ENCODE measurements around the gene STARD9. TPM values are rescaled to one million over a fixed set of nuclear protein-coding genes. Genes with fewer than 3 reads are reported as not detected.

Gene STARD9
- total RNA-seq, 1 experiment from 2014 or later = 5.0 TPM

DNA sequence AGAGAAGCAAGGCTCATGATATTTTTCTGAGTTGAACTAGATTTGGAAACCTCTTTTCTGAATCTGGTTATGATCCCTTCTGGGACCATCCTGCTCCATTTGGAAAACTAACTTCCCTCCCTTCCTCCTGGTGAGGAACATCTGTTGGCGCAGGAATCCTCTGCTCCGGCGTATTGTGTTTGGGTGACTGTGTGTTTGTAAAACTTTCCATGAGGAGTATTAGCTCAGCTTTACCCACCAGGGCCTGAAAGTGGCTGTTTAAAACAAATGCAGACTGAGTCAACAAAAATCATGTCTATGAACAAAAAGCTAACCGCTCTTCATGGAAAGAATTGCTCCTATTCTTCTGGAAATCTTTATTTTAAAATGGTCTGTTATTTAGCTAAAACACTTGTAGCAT, 17.7 kb downstream of the STARD9 start:
- BruUV-seq (replicated peaks) = no TSS peak
- Histone ChIP-seq H3K4me3 (replicated peaks in 1 of 2; ENCODE audit: low read depth in 1 of 2, low read length in 2 of 2) (no peak overlapping the region), H3K27ac (ENCODE audit: low read depth, low read length) (no peak overlapping the region), H3K9me3 (ENCODE audit: control insufficient read depth in 1 of 2, insufficient read depth in 1 of 2, low read depth in 1 of 2, low read length in 2 of 2) (no peaks in the 10 kb centered on the region), H2AFZ (ENCODE audit: low read depth, low read length, poor library complexity, severe bottlenecking) (no peak overlapping the region), H3K9me2 (ENCODE audit: insufficient read depth) (no peaks in the 10 kb centered on the region), H3K79me2 (ENCODE audit: insufficient read depth, low read length) (no peaks in the 10 kb centered on the region), H3K4me2 (ENCODE audit: low read length) (no peak overlapping the region), H3K4me1 (ENCODE audit: control insufficient read depth in 1 of 2, insufficient read depth in 2 of 2, low read length in 2 of 2) (peaks cover 0 to 4% of the 10 kb centered on the region in 2 experiments; a peak in 2 of 4 replicates), H3K9ac (ENCODE audit: low read length) (no peak overlapping the region), H3K27me3 (ENCODE audit: insufficient read depth, low read length) (no peaks in the 10 kb centered on the region), H4K20me1 (ENCODE audit: insufficient read depth) (no peaks in the 10 kb centered on the region), H3K36me3 (ENCODE audit: control insufficient read depth in 1 of 2, insufficient read depth in 2 of 2, low read length in 2 of 2) (no peaks in the 10 kb centered on the region)
- ATAC-seq (no peak), DNase-seq (ENCODE audit: low read depth, low spot score) (no peak)
- CTCF ChIA-PET = no interaction called here
- POLR2A ChIA-PET = interaction anchor here (0.7 kb wide), 1 partner anchor 18 kb away, joined by 3 read pairs; the partner anchor contains the start of gene STARD9
- TF ChIP-seq, protein P1, sequence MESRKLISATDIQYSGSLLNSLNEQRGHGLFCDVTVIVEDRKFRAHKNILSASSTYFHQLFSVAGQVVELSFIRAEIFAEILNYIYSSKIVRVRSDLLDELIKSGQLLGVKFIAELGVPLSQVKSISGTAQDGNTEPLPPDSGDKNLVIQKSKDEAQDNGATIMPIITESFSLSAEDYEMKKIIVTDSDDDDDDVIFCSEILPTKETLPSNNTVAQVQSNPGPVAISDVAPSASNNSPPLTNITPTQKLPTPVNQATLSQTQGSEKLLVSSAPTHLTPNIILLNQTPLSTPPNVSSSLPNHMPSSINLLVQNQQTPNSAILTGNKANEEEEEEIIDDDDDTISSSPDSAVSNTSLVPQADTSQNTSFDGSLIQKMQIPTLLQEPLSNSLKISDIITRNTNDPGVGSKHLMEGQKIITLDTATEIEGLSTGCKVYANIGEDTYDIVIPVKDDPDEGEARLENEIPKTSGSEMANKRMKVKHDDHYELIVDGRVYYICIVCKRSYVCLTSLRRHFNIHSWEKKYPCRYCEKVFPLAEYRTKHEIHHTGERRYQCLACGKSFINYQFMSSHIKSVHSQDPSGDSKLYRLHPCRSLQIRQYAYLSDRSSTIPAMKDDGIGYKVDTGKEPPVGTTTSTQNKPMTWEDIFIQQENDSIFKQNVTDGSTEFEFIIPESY (IDR thresholded peaks at IDR 0.05; ENCODE audit: extremely low read depth, insufficient replicate concordance, low read length) = no peak
- TF ChIP-seq ZNF274 (IDR thresholded peaks at IDR 0.05; ENCODE audit: low read depth, low read length) = no peak
- TF ChIP-seq CEBPB (IDR thresholded peaks at IDR 0.05; ENCODE audit: low read depth) = no peak
- no peak for TF ChIP-seq JUND (IDR thresholded peaks at IDR 0.05)
- no peak for TF ChIP-seq EZH2phosphoT487 (IDR thresholded peaks at IDR 0.05; ENCODE audit: borderline replicate concordance)
- TF ChIP-seq SP1 (IDR thresholded peaks at IDR 0.05; ENCODE audit: low read depth) = no peak
- no peak for TF ChIP-seq ZFX (IDR thresholded peaks at IDR 0.05)
- no peak for TF ChIP-seq SIN3A (IDR thresholded peaks at IDR 0.05; ENCODE audit: low read depth)
- intact Hi-C loops (cut with micrococcal nuclease) = no loop called here
- RAD21 ChIA-PET (ENCODE audit: low non-redundant PET in 1 of 2, low total read pairs in 2 of 2, uncharacterized antibody in 2 of 2, unreplicated experiment in 2 of 2) = no interaction called here

DNA sequence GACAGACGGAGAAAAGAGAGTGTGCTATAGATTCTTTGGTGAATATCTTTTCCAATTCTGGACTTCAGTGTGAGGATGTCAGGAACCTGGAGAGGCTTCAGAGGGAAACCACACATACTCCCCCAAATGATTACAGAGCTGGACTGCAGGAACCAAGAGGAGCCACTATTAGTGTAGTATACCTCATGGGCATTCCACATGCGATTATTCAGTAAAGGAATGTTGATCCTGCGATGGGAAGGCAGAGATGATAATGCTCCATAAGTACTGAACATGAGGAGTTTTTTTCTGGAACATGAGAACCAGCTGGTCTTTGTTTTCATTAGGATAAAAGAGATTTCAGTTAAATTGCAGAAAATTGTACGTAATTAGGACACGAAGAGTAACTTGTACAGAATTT, 18.7 kb downstream of the STARD9 start:
- Histone ChIP-seq H3K9me3 (ENCODE audit: control insufficient read depth in 1 of 2, insufficient read depth in 1 of 2, low read depth in 1 of 2, low read length in 2 of 2) (no peaks in the 10 kb centered on the region), H3K27ac (ENCODE audit: low read depth, low read length) (no peak overlapping the region), H3K4me3 (replicated peaks in 1 of 2; ENCODE audit: low read depth in 1 of 2, low read length in 2 of 2) (no peak overlapping the region), H3K9me2 (ENCODE audit: insufficient read depth) (no peaks in the 10 kb centered on the region), H3K4me2 (ENCODE audit: low read length) (no peak overlapping the region), H3K4me1 (ENCODE audit: control insufficient read depth in 1 of 2, insufficient read depth in 2 of 2, low read length in 2 of 2) (peaks cover 0 to 4% of the 10 kb centered on the region in 2 experiments; a peak in 2 of 4 replicates), H3K27me3 (ENCODE audit: insufficient read depth, low read length) (no peaks in the 10 kb centered on the region), H2AFZ (ENCODE audit: low read depth, low read length, poor library complexity, severe bottlenecking) (no peak overlapping the region), H3K79me2 (ENCODE audit: insufficient read depth, low read length) (no peaks in the 10 kb centered on the region), H3K9ac (ENCODE audit: low read length) (no peak overlapping the region), H4K20me1 (ENCODE audit: insufficient read depth) (no peaks in the 10 kb centered on the region), H3K36me3 (ENCODE audit: control insufficient read depth in 1 of 2, insufficient read depth in 2 of 2, low read length in 2 of 2) (no peaks in the 10 kb centered on the region)
- BruUV-seq (replicated peaks) = no TSS peak
- ChIA-PET CTCF (no interaction called here), POLR2A (interaction anchor here (0.7 kb wide), 1 partner anchor 13 kb away, joined by 3 read pairs; no protein-coding TSS in a partner anchor), RAD21 (ENCODE audit: low non-redundant PET in 1 of 2, low total read pairs in 2 of 2, uncharacterized antibody in 2 of 2, unreplicated experiment in 2 of 2) (no interaction called here)
- DNase-seq (ENCODE audit: low read depth, low spot score) (no peak), ATAC-seq (no peak)
- TF ChIP-seq, protein P2, sequence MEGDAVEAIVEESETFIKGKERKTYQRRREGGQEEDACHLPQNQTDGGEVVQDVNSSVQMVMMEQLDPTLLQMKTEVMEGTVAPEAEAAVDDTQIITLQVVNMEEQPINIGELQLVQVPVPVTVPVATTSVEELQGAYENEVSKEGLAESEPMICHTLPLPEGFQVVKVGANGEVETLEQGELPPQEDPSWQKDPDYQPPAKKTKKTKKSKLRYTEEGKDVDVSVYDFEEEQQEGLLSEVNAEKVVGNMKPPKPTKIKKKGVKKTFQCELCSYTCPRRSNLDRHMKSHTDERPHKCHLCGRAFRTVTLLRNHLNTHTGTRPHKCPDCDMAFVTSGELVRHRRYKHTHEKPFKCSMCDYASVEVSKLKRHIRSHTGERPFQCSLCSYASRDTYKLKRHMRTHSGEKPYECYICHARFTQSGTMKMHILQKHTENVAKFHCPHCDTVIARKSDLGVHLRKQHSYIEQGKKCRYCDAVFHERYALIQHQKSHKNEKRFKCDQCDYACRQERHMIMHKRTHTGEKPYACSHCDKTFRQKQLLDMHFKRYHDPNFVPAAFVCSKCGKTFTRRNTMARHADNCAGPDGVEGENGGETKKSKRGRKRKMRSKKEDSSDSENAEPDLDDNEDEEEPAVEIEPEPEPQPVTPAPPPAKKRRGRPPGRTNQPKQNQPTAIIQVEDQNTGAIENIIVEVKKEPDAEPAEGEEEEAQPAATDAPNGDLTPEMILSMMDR (IDR thresholded peaks at IDR 0.05 in 2 of 3, conservative IDR thresholded peaks at IDR 0.05 in 1 of 3; ENCODE audit: borderline replicate concordance in 1 of 3, insufficient read depth in 1 of 3, low read depth in 2 of 3, low read length in 2 of 3) = no peak
- TF ChIP-seq, protein P3, sequence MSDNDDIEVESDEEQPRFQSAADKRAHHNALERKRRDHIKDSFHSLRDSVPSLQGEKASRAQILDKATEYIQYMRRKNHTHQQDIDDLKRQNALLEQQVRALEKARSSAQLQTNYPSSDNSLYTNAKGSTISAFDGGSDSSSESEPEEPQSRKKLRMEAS (IDR thresholded peaks at IDR 0.05) = no peak
- no peak for TF ChIP-seq JUND (IDR thresholded peaks at IDR 0.05)
- TF ChIP-seq CEBPB (IDR thresholded peaks at IDR 0.05; ENCODE audit: low read depth) = no peak
- no peak for TF ChIP-seq SIN3A (IDR thresholded peaks at IDR 0.05; ENCODE audit: low read depth)
- no peak for TF ChIP-seq FOSL1 (IDR thresholded peaks at IDR 0.05; ENCODE audit: low read depth)
- TF ChIP-seq SP1 (IDR thresholded peaks at IDR 0.05; ENCODE audit: low read depth) = no peak
- no peak for TF ChIP-seq POLR2A (IDR thresholded peaks at IDR 0.05; ENCODE audit: borderline replicate concordance, extremely low read depth, insufficient read depth, insufficient read length)
- TF ChIP-seq CBX3 (IDR thresholded peaks at IDR 0.05; ENCODE audit: low read depth) = no peak
- TF ChIP-seq ZNF274 (IDR thresholded peaks at IDR 0.05; ENCODE audit: low read depth, low read length) = no peak
- TF ChIP-seq POLR2AphosphoS5 (IDR thresholded peaks at IDR 0.05; ENCODE audit: low read depth, low read length) = no peak
- TF ChIP-seq YY1 (IDR thresholded peaks at IDR 0.05; ENCODE audit: extremely low read depth, insufficient replicate concordance, low read depth, low read length) = no peak
- TF ChIP-seq, protein P4, sequence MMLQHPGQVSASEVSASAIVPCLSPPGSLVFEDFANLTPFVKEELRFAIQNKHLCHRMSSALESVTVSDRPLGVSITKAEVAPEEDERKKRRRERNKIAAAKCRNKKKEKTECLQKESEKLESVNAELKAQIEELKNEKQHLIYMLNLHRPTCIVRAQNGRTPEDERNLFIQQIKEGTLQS (IDR thresholded peaks at IDR 0.05) = no peak
- TF ChIP-seq EGR1 (IDR thresholded peaks at IDR 0.05; ENCODE audit: low read depth) = no peak
- intact Hi-C loops (cut with micrococcal nuclease) = no loop called here
